HL-60 (cell line): ENCODE results near the gene LRRC8B.

ENCODE experiments used
- GABPA ChIP-seq: IDR thresholded peaks from 2 replicates; pipeline ENCODE4 v1.6.1; 2012; ENCODE audit warnings: low read depth
- POLR2AphosphoS5 ChIP-seq: IDR thresholded peaks from 2 replicates; pipeline ENCODE4 v1.6.1; 2012; ENCODE audit warnings: low read depth
- SPI1 ChIP-seq: IDR thresholded peaks from 2 replicates; pipeline ENCODE4 v1.6.1; 2012; ENCODE audit warnings: low read depth, mild to moderate bottlenecking, borderline replicate concordance
- TF ChIP-seq, protein P1 (sequence below): IDR thresholded peaks from one replicate; pipeline ENCODE4 v1.5.1; 2011; ENCODE audit warnings: low read length, control low read depth, inconsistent platforms; ENCODE audit not compliant: insufficient read depth
- TF ChIP-seq, protein P2 (sequence below): IDR thresholded peaks from 2 replicates; pipeline ENCODE4 v1.6.1; 2012; ENCODE audit warnings: low read depth; ENCODE audit not compliant: insufficient replicate concordance

DNA sequence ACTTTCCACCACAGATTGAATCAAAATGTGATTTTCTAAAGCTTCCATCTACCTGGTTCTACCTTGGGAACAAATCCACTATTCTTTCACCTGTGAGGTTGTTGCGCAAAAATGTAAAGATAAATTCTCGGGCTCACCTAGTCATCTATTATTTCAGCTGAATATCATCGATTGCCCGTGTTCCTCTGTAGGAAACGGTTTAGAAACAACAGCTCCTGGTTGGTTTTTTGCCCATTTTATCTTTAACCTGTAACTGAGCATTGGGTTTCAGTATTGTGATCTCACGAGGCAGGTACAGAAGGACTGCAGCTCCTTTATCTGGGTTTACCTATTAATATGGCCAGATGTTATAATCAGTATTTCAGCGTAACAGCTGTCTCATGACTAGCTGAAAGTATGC, 55.4 kb downstream of the LRRC8B start:
- TF ChIP-seq, protein P1, sequence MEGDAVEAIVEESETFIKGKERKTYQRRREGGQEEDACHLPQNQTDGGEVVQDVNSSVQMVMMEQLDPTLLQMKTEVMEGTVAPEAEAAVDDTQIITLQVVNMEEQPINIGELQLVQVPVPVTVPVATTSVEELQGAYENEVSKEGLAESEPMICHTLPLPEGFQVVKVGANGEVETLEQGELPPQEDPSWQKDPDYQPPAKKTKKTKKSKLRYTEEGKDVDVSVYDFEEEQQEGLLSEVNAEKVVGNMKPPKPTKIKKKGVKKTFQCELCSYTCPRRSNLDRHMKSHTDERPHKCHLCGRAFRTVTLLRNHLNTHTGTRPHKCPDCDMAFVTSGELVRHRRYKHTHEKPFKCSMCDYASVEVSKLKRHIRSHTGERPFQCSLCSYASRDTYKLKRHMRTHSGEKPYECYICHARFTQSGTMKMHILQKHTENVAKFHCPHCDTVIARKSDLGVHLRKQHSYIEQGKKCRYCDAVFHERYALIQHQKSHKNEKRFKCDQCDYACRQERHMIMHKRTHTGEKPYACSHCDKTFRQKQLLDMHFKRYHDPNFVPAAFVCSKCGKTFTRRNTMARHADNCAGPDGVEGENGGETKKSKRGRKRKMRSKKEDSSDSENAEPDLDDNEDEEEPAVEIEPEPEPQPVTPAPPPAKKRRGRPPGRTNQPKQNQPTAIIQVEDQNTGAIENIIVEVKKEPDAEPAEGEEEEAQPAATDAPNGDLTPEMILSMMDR: no peak
- TF ChIP-seq POLR2AphosphoS5: no peak
- TF ChIP-seq, protein P2, sequence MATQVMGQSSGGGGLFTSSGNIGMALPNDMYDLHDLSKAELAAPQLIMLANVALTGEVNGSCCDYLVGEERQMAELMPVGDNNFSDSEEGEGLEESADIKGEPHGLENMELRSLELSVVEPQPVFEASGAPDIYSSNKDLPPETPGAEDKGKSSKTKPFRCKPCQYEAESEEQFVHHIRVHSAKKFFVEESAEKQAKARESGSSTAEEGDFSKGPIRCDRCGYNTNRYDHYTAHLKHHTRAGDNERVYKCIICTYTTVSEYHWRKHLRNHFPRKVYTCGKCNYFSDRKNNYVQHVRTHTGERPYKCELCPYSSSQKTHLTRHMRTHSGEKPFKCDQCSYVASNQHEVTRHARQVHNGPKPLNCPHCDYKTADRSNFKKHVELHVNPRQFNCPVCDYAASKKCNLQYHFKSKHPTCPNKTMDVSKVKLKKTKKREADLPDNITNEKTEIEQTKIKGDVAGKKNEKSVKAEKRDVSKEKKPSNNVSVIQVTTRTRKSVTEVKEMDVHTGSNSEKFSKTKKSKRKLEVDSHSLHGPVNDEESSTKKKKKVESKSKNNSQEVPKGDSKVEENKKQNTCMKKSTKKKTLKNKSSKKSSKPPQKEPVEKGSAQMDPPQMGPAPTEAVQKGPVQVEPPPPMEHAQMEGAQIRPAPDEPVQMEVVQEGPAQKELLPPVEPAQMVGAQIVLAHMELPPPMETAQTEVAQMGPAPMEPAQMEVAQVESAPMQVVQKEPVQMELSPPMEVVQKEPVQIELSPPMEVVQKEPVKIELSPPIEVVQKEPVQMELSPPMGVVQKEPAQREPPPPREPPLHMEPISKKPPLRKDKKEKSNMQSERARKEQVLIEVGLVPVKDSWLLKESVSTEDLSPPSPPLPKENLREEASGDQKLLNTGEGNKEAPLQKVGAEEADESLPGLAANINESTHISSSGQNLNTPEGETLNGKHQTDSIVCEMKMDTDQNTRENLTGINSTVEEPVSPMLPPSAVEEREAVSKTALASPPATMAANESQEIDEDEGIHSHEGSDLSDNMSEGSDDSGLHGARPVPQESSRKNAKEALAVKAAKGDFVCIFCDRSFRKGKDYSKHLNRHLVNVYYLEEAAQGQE: no peak
- TF ChIP-seq GABPA: no peak
- no peak for TF ChIP-seq SPI1
